Astrocyte of the cerebellum (primary cell): Measurements from ENCODE around the gene TREX2.

Experiments used
- DNase-seq: peaks from one replicate; pipeline ENCODE4 v3.0.0-alpha.2; 2011; ENCODE audit warnings: low read depth
- H3K4me3 ChIP-seq: 2 replicates; pipeline ENCODE4 v1.5.1; 2011; ENCODE audit warnings: mild to moderate bottlenecking, low read depth, low read length, moderate library complexity
- in situ Hi-C: cut with HindIII; loops from 2 replicates; pipeline ENCODE4 v1.10.0; 2017; ENCODE audit warnings: low sequenced_read_pairs
- TF ChIP-seq, protein P1 (sequence below): IDR thresholded peaks from 2 replicates; pipeline ENCODE4 v1.5.1; 2012; ENCODE audit warnings: low read length, low read depth, moderate library complexity, mild to moderate bottlenecking; ENCODE audit errors: missing control alignments

Gene TREX2

GRCh38 chrX:153400146-153401132, 45.4 kb downstream of the TREX2 start:
- TF ChIP-seq, protein P1, sequence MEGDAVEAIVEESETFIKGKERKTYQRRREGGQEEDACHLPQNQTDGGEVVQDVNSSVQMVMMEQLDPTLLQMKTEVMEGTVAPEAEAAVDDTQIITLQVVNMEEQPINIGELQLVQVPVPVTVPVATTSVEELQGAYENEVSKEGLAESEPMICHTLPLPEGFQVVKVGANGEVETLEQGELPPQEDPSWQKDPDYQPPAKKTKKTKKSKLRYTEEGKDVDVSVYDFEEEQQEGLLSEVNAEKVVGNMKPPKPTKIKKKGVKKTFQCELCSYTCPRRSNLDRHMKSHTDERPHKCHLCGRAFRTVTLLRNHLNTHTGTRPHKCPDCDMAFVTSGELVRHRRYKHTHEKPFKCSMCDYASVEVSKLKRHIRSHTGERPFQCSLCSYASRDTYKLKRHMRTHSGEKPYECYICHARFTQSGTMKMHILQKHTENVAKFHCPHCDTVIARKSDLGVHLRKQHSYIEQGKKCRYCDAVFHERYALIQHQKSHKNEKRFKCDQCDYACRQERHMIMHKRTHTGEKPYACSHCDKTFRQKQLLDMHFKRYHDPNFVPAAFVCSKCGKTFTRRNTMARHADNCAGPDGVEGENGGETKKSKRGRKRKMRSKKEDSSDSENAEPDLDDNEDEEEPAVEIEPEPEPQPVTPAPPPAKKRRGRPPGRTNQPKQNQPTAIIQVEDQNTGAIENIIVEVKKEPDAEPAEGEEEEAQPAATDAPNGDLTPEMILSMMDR = peak; percentile 44
- no peak for DNase-seq
- H3K4me3 ChIP-seq = no peak overlapping the region
- in situ Hi-C loops = no loop called here

DNA sequence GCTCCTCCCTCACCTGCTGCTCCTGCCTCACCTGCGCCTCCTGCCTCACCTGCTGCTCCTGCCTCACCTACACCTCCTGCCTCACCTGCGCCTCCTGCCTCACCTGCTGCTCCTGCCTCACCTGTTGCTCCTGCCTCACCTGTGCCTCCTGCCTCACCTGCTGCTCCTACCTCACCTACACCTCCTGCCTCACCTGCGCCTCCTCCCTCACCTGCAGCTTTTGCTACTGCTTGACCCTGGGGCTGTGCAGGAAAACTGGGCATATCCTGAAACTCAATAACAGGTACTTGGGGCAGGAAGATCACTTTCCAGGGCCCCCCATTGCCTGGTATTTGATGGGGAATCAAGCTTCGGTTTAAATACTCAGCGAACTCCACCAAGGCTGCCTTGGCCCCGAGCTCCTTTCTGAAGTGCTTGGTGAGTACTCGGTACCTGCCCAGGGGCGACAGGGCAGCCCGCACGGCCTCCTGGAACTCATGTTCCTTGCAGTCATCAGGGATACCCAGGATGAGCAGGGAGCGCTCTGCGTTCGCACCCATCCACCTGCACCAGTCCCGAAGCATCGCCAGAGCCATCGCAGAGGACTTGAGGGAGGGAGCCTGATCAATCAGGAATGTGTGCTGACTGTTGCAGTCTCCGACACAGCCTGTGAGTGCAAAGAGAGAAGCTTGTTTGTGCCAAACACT, 47.4 kb downstream of the TREX2 start:
- in situ Hi-C loops = no loop called here
- TF ChIP-seq, protein P1 = no peak
- H3K4me3 ChIP-seq = no peak overlapping the region
- no peak for DNase-seq

GRCh38 chrX:153397256-153397960, 48.4 kb downstream of the TREX2 start:
- DNase-seq = no peak
- no peak overlapping the region for H3K4me3 ChIP-seq
- TF ChIP-seq, protein P1 = no peak
- in situ Hi-C loops = no loop called here

- TF ChIP-seq, protein P1 = no peak
Observed at GRCh38 chrX:153396320-153397195, 49.3 kb downstream of the TREX2 start.

GRCh38 chrX:153395613-153396319, 50.1 kb downstream of the TREX2 start:
- H3K4me3 ChIP-seq = no peak overlapping the region
- in situ Hi-C loops = no loop called here
- no peak for DNase-seq
- TF ChIP-seq, protein P1 = no peak

More at GRCh38 chrX:153396320-153397195, 49.3 kb downstream of the TREX2 start:
- H3K4me3 ChIP-seq = no peak overlapping the region
- DNase-seq = no peak
- in situ Hi-C loops = no loop called here
